Fibroblast of pulmonary artery (primary cell): ENCODE results near the gene CSMD2.

ENCODE experiments used
- DNase-seq: peaks from one replicate; pipeline ENCODE4 v3.0.0-alpha.2; 2010; ENCODE audit warnings: low read depth
- H3K4me3 ChIP-seq: replicated peaks from 2 replicates; pipeline ENCODE4 v1.5.1; 2011; ENCODE audit warnings: low read depth, mild to moderate bottlenecking, control low read depth, low read length, moderate library complexity
- TF ChIP-seq, protein P1 (sequence below): IDR thresholded peaks from 2 replicates; pipeline ENCODE4 v1.5.1; 2011; ENCODE audit warnings: mild to moderate bottlenecking, control low read depth, low read length, inconsistent platforms; ENCODE audit errors: missing control alignments

Gene CSMD2

DNA sequence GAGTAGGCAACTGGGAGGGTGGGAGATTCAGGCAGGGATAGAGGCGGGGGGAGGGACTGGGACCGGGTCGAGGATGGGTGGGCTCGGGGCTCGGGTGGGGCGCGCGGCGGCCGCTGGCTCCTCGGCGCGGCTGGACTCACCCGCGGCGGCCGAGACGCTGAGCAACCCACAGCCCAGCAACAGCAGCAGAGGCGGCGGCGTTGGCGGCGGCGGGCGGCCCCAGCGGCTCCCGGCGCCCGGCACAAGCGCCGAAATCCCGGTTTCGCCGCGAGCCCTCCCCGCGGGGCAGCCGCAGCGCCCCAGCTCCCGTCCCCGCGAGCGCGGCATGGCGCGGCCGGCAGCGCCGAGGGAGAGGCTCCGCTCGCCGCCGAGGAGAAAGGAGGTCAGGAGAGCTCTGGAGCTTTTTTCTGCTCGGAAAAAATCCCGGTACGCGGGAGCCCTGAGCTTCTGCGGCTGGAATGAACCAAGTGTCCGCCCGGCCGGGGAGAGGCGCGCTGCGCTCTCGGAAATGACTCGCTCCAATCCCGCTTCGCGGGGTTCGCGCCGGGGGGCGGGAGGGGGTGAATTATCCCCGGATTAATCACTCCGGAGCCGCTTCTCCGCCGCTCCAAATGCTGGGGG is at the start of gene CSMD2:
TSS of gene CSMD2 (minus strand) at position 460 of the 621 bp plus-strand sequence. CDS start at position 327, 133 bp downstream.
- DNase-seq = peak; percentile 22
- H3K4me3 ChIP-seq = no peak within 1 kb of the TSS

DNA sequence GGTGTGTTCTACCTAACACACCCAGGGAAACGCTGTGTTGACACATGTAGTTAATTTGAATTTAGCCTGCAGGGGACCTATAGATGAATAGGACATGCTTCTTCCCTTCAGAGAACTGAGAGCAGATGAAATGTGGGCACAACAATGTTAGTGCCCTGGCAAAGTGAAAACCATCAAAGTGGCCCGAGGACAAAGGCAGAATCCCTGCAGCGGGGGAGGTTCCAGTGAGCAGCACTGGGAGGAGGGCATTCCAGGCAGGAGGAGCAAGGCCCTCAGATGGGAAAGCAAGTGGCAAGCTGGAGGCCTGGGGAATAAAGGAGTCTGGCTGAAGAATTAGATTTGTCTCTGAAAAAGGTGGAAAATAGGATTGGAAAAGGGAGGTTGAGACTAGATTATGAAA is 48.9 kb upstream of the CSMD2 start:
- TF ChIP-seq, protein P1, sequence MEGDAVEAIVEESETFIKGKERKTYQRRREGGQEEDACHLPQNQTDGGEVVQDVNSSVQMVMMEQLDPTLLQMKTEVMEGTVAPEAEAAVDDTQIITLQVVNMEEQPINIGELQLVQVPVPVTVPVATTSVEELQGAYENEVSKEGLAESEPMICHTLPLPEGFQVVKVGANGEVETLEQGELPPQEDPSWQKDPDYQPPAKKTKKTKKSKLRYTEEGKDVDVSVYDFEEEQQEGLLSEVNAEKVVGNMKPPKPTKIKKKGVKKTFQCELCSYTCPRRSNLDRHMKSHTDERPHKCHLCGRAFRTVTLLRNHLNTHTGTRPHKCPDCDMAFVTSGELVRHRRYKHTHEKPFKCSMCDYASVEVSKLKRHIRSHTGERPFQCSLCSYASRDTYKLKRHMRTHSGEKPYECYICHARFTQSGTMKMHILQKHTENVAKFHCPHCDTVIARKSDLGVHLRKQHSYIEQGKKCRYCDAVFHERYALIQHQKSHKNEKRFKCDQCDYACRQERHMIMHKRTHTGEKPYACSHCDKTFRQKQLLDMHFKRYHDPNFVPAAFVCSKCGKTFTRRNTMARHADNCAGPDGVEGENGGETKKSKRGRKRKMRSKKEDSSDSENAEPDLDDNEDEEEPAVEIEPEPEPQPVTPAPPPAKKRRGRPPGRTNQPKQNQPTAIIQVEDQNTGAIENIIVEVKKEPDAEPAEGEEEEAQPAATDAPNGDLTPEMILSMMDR = no peak
- H3K4me3 ChIP-seq = no peak overlapping the region
- DNase-seq = no peak

More for the DNA sequence above, at the start of gene CSMD2:
- TF ChIP-seq, protein P1 = no peak

DNA sequence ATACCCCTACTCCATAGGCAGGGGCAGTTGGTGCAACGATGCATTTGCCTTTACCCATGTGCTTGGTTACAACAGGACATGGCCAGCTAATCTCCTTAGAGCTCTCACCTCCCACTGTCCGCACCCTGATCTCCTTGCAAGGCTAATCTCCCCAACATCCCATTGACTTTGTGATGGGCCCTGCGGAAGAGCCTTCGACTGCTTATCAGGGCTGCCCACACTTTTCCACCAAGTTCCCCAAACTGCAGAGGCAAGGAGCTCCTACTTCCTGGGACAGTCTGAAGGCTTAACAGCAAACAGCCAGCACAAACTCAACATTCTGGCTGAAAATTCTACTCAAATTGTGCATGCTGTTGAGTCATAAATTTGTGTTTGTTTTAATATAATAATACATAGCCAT is 47.6 kb upstream of the CSMD2 start:
- TF ChIP-seq, protein P1 = no peak
- H3K4me3 ChIP-seq = no peak overlapping the region
- no peak for DNase-seq

DNA sequence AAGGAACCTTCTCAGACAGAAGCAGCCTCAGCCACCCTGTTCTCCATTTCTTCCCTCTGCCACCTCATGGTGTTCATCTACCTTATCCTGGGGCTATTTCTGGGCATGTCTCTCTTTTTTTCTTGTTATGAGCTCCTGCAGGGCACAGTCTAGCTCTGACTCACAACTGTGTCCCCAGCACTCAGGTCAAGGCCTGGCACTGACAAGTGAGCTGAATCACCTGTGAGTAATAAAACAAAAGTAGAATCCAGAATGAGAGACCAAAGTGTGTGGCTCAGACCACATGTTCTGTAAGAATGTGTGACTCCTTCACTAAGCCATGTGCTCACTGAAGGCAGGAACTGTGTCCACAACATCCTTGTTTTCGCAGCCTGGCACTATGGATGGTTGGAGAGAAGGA is 34.9 kb upstream of the CSMD2 start:
- no peak overlapping the region for H3K4me3 ChIP-seq
- DNase-seq = no peak
- TF ChIP-seq, protein P1 = no peak

DNA sequence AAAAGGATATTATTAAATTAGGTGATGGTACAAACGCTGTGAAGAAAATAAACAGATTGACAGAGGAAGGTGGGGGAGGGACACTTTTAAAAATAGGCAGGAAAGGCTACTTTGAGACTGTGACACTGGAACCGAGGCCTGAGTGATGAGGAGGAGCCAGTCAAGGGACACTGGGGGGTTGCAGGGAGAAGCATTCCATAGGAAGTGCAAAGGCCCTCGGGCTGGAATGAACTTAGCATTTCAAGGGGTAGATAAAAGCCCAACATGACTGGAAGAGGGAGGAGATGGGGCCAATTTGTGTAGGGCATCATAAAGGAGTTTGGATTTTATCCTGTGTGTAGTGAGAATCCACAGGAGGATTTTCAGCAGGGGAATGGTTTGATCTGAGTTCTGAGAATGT is 27.6 kb upstream of the CSMD2 start:
- TF ChIP-seq, protein P1 = no peak
- no peak for DNase-seq
- no peak overlapping the region for H3K4me3 ChIP-seq

DNA sequence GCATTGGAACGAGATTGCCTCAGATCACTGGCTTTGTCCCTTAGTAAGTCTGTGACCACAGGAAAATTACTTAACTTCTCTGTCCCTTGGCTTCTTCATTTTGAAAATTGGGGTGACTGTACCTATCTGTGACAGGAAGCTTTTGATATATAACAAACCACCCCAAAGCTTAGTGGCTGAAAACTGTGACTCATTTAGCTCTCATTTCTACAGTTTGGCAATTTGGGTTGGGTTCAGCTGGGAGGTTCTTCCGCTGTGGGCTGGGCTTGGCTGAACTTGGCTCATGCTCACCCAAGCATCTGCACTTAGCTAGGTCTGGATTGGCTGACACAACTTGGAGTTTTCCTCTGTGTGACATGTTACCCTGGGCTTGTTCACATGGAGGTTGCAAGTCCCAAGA is 25.7 kb upstream of the CSMD2 start:
- no peak for DNase-seq
- no peak overlapping the region for H3K4me3 ChIP-seq
- TF ChIP-seq, protein P1 = no peak

DNA sequence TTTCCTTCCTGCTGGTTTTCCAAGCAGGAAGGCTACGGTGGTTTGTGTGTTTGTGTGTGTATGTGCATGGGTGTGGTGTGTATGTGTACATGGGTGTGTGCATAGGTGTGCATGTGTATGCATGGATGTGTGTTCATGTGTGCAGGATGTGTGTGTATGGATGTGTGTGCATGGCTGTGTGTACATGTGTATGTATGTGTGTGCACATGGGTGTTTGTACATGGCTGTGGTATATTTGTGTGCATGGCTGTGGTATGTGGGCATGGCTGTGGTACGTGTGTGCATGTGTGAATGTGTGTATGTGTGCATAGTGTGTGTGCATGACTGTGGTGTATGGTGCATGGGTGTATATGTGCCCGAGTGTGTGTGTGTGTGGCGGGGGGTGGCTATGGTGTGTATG is 24.0 kb upstream of the CSMD2 start:
- DNase-seq = no peak
- TF ChIP-seq, protein P1 = no peak
- H3K4me3 ChIP-seq = no peak overlapping the region
